IMR-90 (cell line): ENCODE measurements around the gene ZNF600.

Experiments used
- CEBPB ChIP-seq: IDR thresholded peaks from 2 replicates; pipeline ENCODE4 v1.6.1; 2012; ENCODE audit warnings: low read depth, low read length, improper control_type of control experiment
- CTCF ChIP-seq: conservative IDR thresholded peaks from 2 replicates; pipeline ENCODE4 v1.5.1; 2012; ENCODE audit warnings: mild to moderate bottlenecking, low read depth, low read length, improper control_type of control experiment
- ELK1 ChIP-seq: fragments of 150-350 bp; IDR thresholded peaks from 2 replicates; pipeline ENCODE4 v1.6.1; 2016; ENCODE audit warnings: low read depth, mild to moderate bottlenecking, low read length, moderate library complexity, borderline replicate concordance
- POLR2A ChIP-seq: IDR thresholded peaks from 2 replicates; pipeline ENCODE4 v1.6.1; 2012; ENCODE audit warnings: mild to moderate bottlenecking, low read depth, low read length
- RAD21 ChIP-seq: IDR thresholded peaks from 2 replicates; pipeline ENCODE4 v1.6.1; 2012; ENCODE audit warnings: low read length, improper control_type of control experiment
- RCOR1 ChIP-seq: IDR thresholded peaks from 2 replicates; pipeline ENCODE4 v1.6.1; 2012; ENCODE audit warnings: mild to moderate bottlenecking, low read length, improper control_type of control experiment; ENCODE audit not compliant: insufficient replicate concordance
- SMC3 ChIP-seq: fragments of 150-350 bp; IDR thresholded peaks from 2 replicates; pipeline ENCODE4 v1.6.1; 2016; ENCODE audit warnings: low read depth, mild to moderate bottlenecking, antibody characterized with exemption, low read length, moderate library complexity
- USF2 ChIP-seq: fragments of 150-350 bp; IDR thresholded peaks from 2 replicates; pipeline ENCODE4 v1.6.1; 2017; ENCODE audit warnings: mild to moderate bottlenecking, antibody characterized with exemption, low read length, low read depth

GRCh38 chr19:52786078-52786463 is 520 bp downstream of the ZNF600 start:
- no peak for TF ChIP-seq CTCF
- TF ChIP-seq RAD21, result no peak
- no peak for TF ChIP-seq POLR2A
- TF ChIP-seq USF2, result no peak
- no peak for TF ChIP-seq RCOR1
- TF ChIP-seq SMC3, result no peak
- TF ChIP-seq ELK1, result no peak
- no peak for TF ChIP-seq CEBPB
